WTC11 (cell line): ENCODE results near the gene HAPSTR1. TPM values are rescaled to one million over a fixed set of nuclear protein-coding genes. Genes with fewer than 3 reads are reported as not detected.

Experiments
- ATAC-seq: fragments of 200-7000 bp; cut with Tn5 transposase; 2 replicates; pipeline ENCODE4 v1.10.0; 2021; ENCODE audit warnings: mild to moderate bottlenecking, moderate library complexity
- CTCF ChIA-PET: fragments of 300-600 bp; sonication (Branson Sonifier 250); formaldehyde crosslinking; loops from one replicate; lab custom pipeline; 2021; ENCODE audit warnings: antibody characterized with exemption; lab: Charles Lee
- POLR2A ChIA-PET: fragments of 350-600 bp; sonication (Branson Sonifier 250); formaldehyde crosslinking; loops from one replicate; lab custom pipeline; 2021; ENCODE audit warnings: antibody characterized with exemption; lab: Charles Lee
- DNase-seq: peaks from one replicate; pipeline ENCODE4 v3.0.0; 2021; ENCODE audit warnings: low spot score
- H3K27ac Mint-ChIP-seq: 2 replicates; pipeline ENCODE4 v1.8.0; 2021; ENCODE audit warnings: mixed read lengths
- H3K27me3 Mint-ChIP-seq: 2 replicates; pipeline ENCODE4 v1.8.0; 2021; ENCODE audit warnings: low read depth, mild to moderate bottlenecking, moderate library complexity, mixed read lengths
- H3K36me3 Mint-ChIP-seq: 2 replicates; pipeline ENCODE4 v1.8.0; 2021; ENCODE audit warnings: mixed read lengths
- H3K4me1 Mint-ChIP-seq: 2 replicates; pipeline ENCODE4 v1.8.0; 2022; ENCODE audit warnings: mixed read lengths
- H3K4me3 Mint-ChIP-seq: 2 replicates; pipeline ENCODE4 v1.8.0; 2021; ENCODE audit warnings: mild to moderate bottlenecking, moderate library complexity, mixed read lengths
- H3K9me3 Mint-ChIP-seq: 2 replicates; pipeline ENCODE4 v1.8.0; 2021; ENCODE audit warnings: mixed read lengths
- AFF4 ChIP-seq: sonication (generic); formaldehyde crosslinking; IDR thresholded peaks from 2 replicates; pipeline ENCODE4 v1.8.1; 2023; ENCODE audit warnings: mild to moderate bottlenecking, missing genetic modification reagents, borderline replicate concordance
- CBFB ChIP-seq: sonication (generic); formaldehyde crosslinking; IDR thresholded peaks from 2 replicates; pipeline ENCODE4 v1.8.1; 2022; ENCODE audit warnings: mild to moderate bottlenecking, low read depth, missing genetic modification reagents
- CREM ChIP-seq: sonication (generic); formaldehyde crosslinking; IDR thresholded peaks from 2 replicates; pipeline ENCODE4 v1.8.1; 2022; ENCODE audit warnings: mild to moderate bottlenecking, missing genetic modification reagents, moderate library complexity
- CTCF ChIP-seq: fragments of 200-600 bp; IDR thresholded peaks from 2 replicates; pipeline ENCODE4 v1.8.0; 2022; ENCODE audit warnings: antibody characterized with exemption
- ESRRA ChIP-seq: sonication (generic); formaldehyde crosslinking; IDR thresholded peaks from 2 replicates; pipeline ENCODE4 v1.8.1; 2022; ENCODE audit warnings: mild to moderate bottlenecking, missing genetic modification reagents, borderline replicate concordance
- FOXP1 ChIP-seq: sonication (generic); formaldehyde crosslinking; IDR thresholded peaks from 2 replicates; pipeline ENCODE4 v1.8.0; 2022; ENCODE audit warnings: missing genetic modification reagents, mild to moderate bottlenecking, moderate library complexity, borderline replicate concordance
- FOXP4 ChIP-seq: sonication (generic); formaldehyde crosslinking; IDR thresholded peaks from 2 replicates; pipeline ENCODE4 v1.8.0; 2022; ENCODE audit warnings: mild to moderate bottlenecking, missing genetic modification reagents
- IRF2 ChIP-seq: sonication (generic); formaldehyde crosslinking; IDR thresholded peaks from 2 replicates; pipeline ENCODE4 v1.8.0; 2022; ENCODE audit warnings: low read depth, missing genetic modification reagents, borderline replicate concordance
- KAT7 ChIP-seq: sonication (generic); formaldehyde crosslinking; IDR thresholded peaks from 2 replicates; pipeline ENCODE4 v1.8.1; 2023; ENCODE audit warnings: missing genetic modification reagents, mild to moderate bottlenecking, borderline replicate concordance
- MLX ChIP-seq: sonication (generic); formaldehyde crosslinking; IDR thresholded peaks from 2 replicates; pipeline ENCODE4 v1.8.1; 2023; ENCODE audit warnings: mild to moderate bottlenecking, missing genetic modification reagents, moderate library complexity
- PRRX2 ChIP-seq: fragments of 250-450 bp; sonication (Bioruptor Pico); IDR thresholded peaks from 2 replicates; pipeline ENCODE4 v1.8.0; 2021; ENCODE audit warnings: mild to moderate bottlenecking
- SMAD3 ChIP-seq: sonication (generic); formaldehyde crosslinking; IDR thresholded peaks from 2 replicates; pipeline ENCODE4 v1.8.0; 2022; ENCODE audit warnings: missing genetic modification reagents, mild to moderate bottlenecking, borderline replicate concordance
- SOX15 ChIP-seq: fragments of 250-450 bp; sonication (Bioruptor Pico); IDR thresholded peaks from 2 replicates; pipeline ENCODE4 v1.9.0; 2021; ENCODE audit warnings: mild to moderate bottlenecking
- TP53 ChIP-seq: sonication (generic); formaldehyde crosslinking; IDR thresholded peaks from 2 replicates; pipeline ENCODE4 v1.8.1; 2023; ENCODE audit warnings: mild to moderate bottlenecking, missing genetic modification reagents
- ZNF138 ChIP-seq: sonication (generic); formaldehyde crosslinking; conservative IDR thresholded peaks from 2 replicates; pipeline ENCODE4 v1.8.1; 2022; ENCODE audit warnings: mild to moderate bottlenecking, moderate library complexity, missing genetic modification reagents
- ZNF232 ChIP-seq: sonication (generic); formaldehyde crosslinking; IDR thresholded peaks from 2 replicates; pipeline ENCODE4 v1.8.0; 2022; ENCODE audit warnings: mild to moderate bottlenecking, missing genetic modification reagents
- ZNF425 ChIP-seq: fragments of 250-450 bp; sonication (Bioruptor Pico); conservative IDR thresholded peaks from 2 replicates; pipeline ENCODE4 v1.9.0; 2021; ENCODE audit warnings: mild to moderate bottlenecking
- ZNF532 ChIP-seq: fragments of 250-450 bp; sonication (Bioruptor Pico); IDR thresholded peaks from 2 replicates; pipeline ENCODE4 v1.9.0; 2021; ENCODE audit warnings: mild to moderate bottlenecking, borderline replicate concordance
- total RNA-seq: library from RNA; stranded (reverse); gene quantifications from 3 replicates; pipeline ENCODE4 v1.2.3, GENCODE V29; 2021

Gene HAPSTR1
- total RNA-seq, 1 experiment from 2014 or later = 54.3 TPM

GRCh38 chr16:9089660-9090059 is 1.8 kb upstream of the HAPSTR1 start (continued):
- TF ChIP-seq AFF4 (no peak), SOX15 (CRISPR knock-in tag) (no peak), MLX (no peak), FOXP1 (CRISPR knock-in tag) (no peak), TP53 (CRISPR knock-in tag) (no peak), CREM (CRISPR knock-in tag) (no peak), KAT7 (CRISPR knock-in tag) (no peak)

GRCh38 chr16:9090101-9090959 is 1.1 kb upstream of the HAPSTR1 start:
- ChIA-PET POLR2A (interaction anchor here (1.2 to 1.8 kb wide), 6 partner anchors 11 to 221 kb away, joined by 5 to 9 read pairs (median 7); partner anchors contain the start of gene CARHSP1), CTCF (interaction anchor here (0.6 to 1.8 kb wide), 10 partner anchors 40 to 221 kb away, joined by 3 to 21 read pairs (median 4); partner anchors contain the start of gene CARHSP1)
- H3K9me3 Mint-ChIP-seq = no peaks in the 10 kb centered on the region
- peaks cover 25% of the 10 kb centered on the region for H3K36me3 Mint-ChIP-seq
- ATAC-seq (peak; percentile 6), DNase-seq (peak; percentile 59)
- peak overlapping the region; percentile 73 for H3K4me3 Mint-ChIP-seq
- H3K4me1 Mint-ChIP-seq = peaks cover 26% of the 10 kb centered on the region
- no peaks in the 10 kb centered on the region for H3K27me3 Mint-ChIP-seq
- peak overlapping the region; percentile 72 for H3K27ac Mint-ChIP-seq
- TF ChIP-seq FOXP4 (CRISPR knock-in tag) (peak; percentile 60; the same call in 1 of the 2 replicates), IRF2 (CRISPR knock-in tag) (no peak), ZNF138 (no peak), KAT7 (CRISPR knock-in tag) (peak; percentile 86; the same call in 1 of the 2 replicates), ESRRA (CRISPR knock-in tag) (0 out of 2 replicates have a peak, but pooled peaks have one; percentile 71), SMAD3 (0 out of 2 replicates have a peak, but pooled peaks have one; percentile 35), CTCF (no peak), CBFB (no peak), ZNF425 (CRISPR knock-in tag) (no peak), PRRX2 (no peak), ZNF232 (no peak), ZNF532 (CRISPR knock-in tag) (no peak)
